ENCODE results near the gene IFIT3.

The IFIT3 gene

GRCh38 chr10:89364531-89364930, 36.7 kb downstream of the IFIT3 start:
- TF ChIP-seq CTCF (IDR thresholded peaks at IDR 0.05; ENCODE audit: extremely low read depth, missing control alignments) = no peak
- no peak for DNase-seq (ENCODE audit: low spot score)

- peak; percentile 68 for DNase-seq (ENCODE audit: low spot score)
- TF ChIP-seq CTCF (IDR thresholded peaks at IDR 0.05; ENCODE audit: extremely low read depth, missing control alignments) = no peak
These were observed 39.7 kb downstream of the IFIT3 start for GRCh38 chr10:89367529-89367928.

- no peak for TF ChIP-seq CTCF (IDR thresholded peaks at IDR 0.05; ENCODE audit: extremely low read depth, missing control alignments)
- no peak for DNase-seq (ENCODE audit: low spot score)
These were observed 40.3 kb downstream of the IFIT3 start for GRCh38 chr10:89368129-89368528.

- TF ChIP-seq CTCF (IDR thresholded peaks at IDR 0.05; ENCODE audit: extremely low read depth, missing control alignments) = no peak
- peak; percentile 46 for DNase-seq (ENCODE audit: low spot score)
These were observed 41.6 kb downstream of the IFIT3 start for GRCh38 chr10:89369156-89370105.

GRCh38 chr10:89371079-89371478, 43.3 kb downstream of the IFIT3 start:
- no peak for DNase-seq (ENCODE audit: low spot score)
- no peak for TF ChIP-seq CTCF (IDR thresholded peaks at IDR 0.05; ENCODE audit: extremely low read depth, missing control alignments)

GRCh38 chr10:89371987-89372386, 44.2 kb downstream of the IFIT3 start:
- TF ChIP-seq CTCF (IDR thresholded peaks at IDR 0.05; ENCODE audit: extremely low read depth, missing control alignments) = no peak
- no peak for DNase-seq (ENCODE audit: low spot score)

GRCh38 chr10:89373916-89374711, 46.3 kb downstream of the IFIT3 start:
- no peak for DNase-seq (ENCODE audit: low spot score)
- TF ChIP-seq CTCF (IDR thresholded peaks at IDR 0.05; ENCODE audit: extremely low read depth, missing control alignments) = no peak

All from GM20000 (cell line).